HEK293 (cell line): ENCODE results near the gene TTC4.

Source experiments
- CTCF ChIA-PET: fragments of 350-600 bp; formaldehyde crosslinking; extraction: SDS; loops from one replicate; lab custom pipeline; 2021; ENCODE audit warnings: antibody characterized with exemption; lab: Yijun Ruan, JAX
- POLR2A ChIA-PET: fragments of 300-600 bp; formaldehyde crosslinking; extraction: SDS; loops from one replicate; lab custom pipeline; 2020; ENCODE audit warnings: antibody characterized with exemption, inconsistent platforms; lab: Yijun Ruan, JAX
- H3K27ac ChIP-seq: fragments of 200-500 bp; sonication (Bioruptor generic); 2 replicates; pipeline ENCODE4 v1.5.1; 2014; ENCODE audit warnings: low read depth, low read length, control low read depth, inconsistent platforms; ENCODE audit errors: extremely low read depth
- H3K36me3 ChIP-seq, 2 experiments: fragments of 200-500 bp in 1 of 2; sonication (Bioruptor generic) in 1 of 2; 1 replicate in 1 of 2; 2 replicates in 1 of 2; pipeline ENCODE4 v1.5.1; 2014 to 2017; ENCODE audit warnings: inconsistent platforms in 2 of 2, low read length in 2 of 2; ENCODE audit not compliant: control insufficient read depth in 2 of 2, insufficient read depth in 1 of 2
- H3K4me1 ChIP-seq: fragments of 200-500 bp; sonication (Bioruptor generic); 2 replicates; pipeline ENCODE4 v1.5.1; 2014; ENCODE audit warnings: mild to moderate bottlenecking, low read length, inconsistent platforms; ENCODE audit not compliant: control insufficient read depth, insufficient read depth
- H3K4me3 ChIP-seq: 2 replicates; pipeline ENCODE4 v1.5.1; 2011; ENCODE audit warnings: low read depth, mild to moderate bottlenecking, control low read depth, low read length, moderate library complexity
- H3K9me3 ChIP-seq: fragments of 200-500 bp; sonication (Bioruptor generic); 2 replicates; pipeline ENCODE4 v1.5.1; 2014; ENCODE audit warnings: low read depth, low read length, inconsistent platforms; ENCODE audit not compliant: control insufficient read depth, insufficient read depth
- GLI2 ChIP-seq: fragments of 450-650 bp; formaldehyde crosslinking; IDR thresholded peaks from 2 replicates; pipeline ENCODE4; 2017; ENCODE audit warnings: missing biosample characterization, missing genetic modification characterization, low read depth, borderline replicate concordance
- PRDM4 ChIP-seq: fragments of 450-650 bp; formaldehyde crosslinking; IDR thresholded peaks from 2 replicates; pipeline ENCODE4 v1.5.1; 2017; ENCODE audit warnings: missing biosample characterization, missing genetic modification characterization
- RBAK ChIP-seq: fragments of 450-650 bp; formaldehyde crosslinking; IDR thresholded peaks from 2 replicates; pipeline ENCODE4 v1.5.1; 2016; ENCODE audit warnings: missing biosample characterization, missing genetic modification characterization
- YY1 ChIP-seq: fragments of 450-650 bp; formaldehyde crosslinking; IDR thresholded peaks from 2 replicates; pipeline ENCODE4 v1.5.1; 2018; ENCODE audit warnings: missing biosample characterization, missing genetic modification characterization
- ZBTB21 ChIP-seq: fragments of 450-650 bp; formaldehyde crosslinking; IDR thresholded peaks from 2 replicates; pipeline ENCODE4 v1.5.1; 2017; ENCODE audit warnings: missing biosample characterization, missing genetic modification characterization
- ZBTB48 ChIP-seq: fragments of 450-650 bp; formaldehyde crosslinking; IDR thresholded peaks from 2 replicates; pipeline ENCODE4 v1.5.1; 2016; ENCODE audit warnings: missing biosample characterization, missing genetic modification characterization
- ZFHX2 ChIP-seq: fragments of 450-650 bp; formaldehyde crosslinking; conservative IDR thresholded peaks from 2 replicates; pipeline ENCODE4 v1.5.1; 2016; ENCODE audit warnings: missing biosample characterization, missing genetic modification characterization
- ZNF132 ChIP-seq: fragments of 450-650 bp; formaldehyde crosslinking; IDR thresholded peaks from 2 replicates; pipeline ENCODE4 v1.5.1; 2017; ENCODE audit warnings: missing biosample characterization, missing genetic modification characterization, borderline replicate concordance
- ZNF16 ChIP-seq: fragments of 450-650 bp; formaldehyde crosslinking; IDR thresholded peaks from 2 replicates; pipeline ENCODE4 v1.5.1; 2016; ENCODE audit warnings: low read depth, missing biosample characterization, missing genetic modification characterization
- ZNF169 ChIP-seq: fragments of 450-650 bp; formaldehyde crosslinking; IDR thresholded peaks from 2 replicates; pipeline ENCODE4 v1.5.1; 2016; ENCODE audit warnings: missing biosample characterization, missing genetic modification characterization
- ZNF223 ChIP-seq: fragments of 450-650 bp; formaldehyde crosslinking; IDR thresholded peaks from 2 replicates; pipeline ENCODE4 v1.5.1; 2016; ENCODE audit warnings: missing biosample characterization, missing genetic modification characterization
- ZNF302 ChIP-seq: fragments of 450-650 bp; formaldehyde crosslinking; IDR thresholded peaks from 2 replicates; pipeline ENCODE4 v1.5.1; 2016; ENCODE audit warnings: missing biosample characterization, missing genetic modification characterization, low read depth
- ZNF362 ChIP-seq: fragments of 450-650 bp; formaldehyde crosslinking; IDR thresholded peaks from 2 replicates; pipeline ENCODE4 v1.5.1; 2016; ENCODE audit warnings: missing biosample characterization, missing genetic modification characterization
- ZNF391 ChIP-seq: fragments of 450-650 bp; formaldehyde crosslinking; IDR thresholded peaks from 2 replicates; pipeline ENCODE4 v1.5.1; 2016; ENCODE audit warnings: low read depth, missing biosample characterization, missing genetic modification characterization, borderline replicate concordance
- ZNF404 ChIP-seq: fragments of 450-650 bp; formaldehyde crosslinking; IDR thresholded peaks from 2 replicates; pipeline ENCODE4 v1.5.1; 2017; ENCODE audit warnings: missing biosample characterization, missing genetic modification characterization
- ZNF473 ChIP-seq: fragments of 450-650 bp; formaldehyde crosslinking; IDR thresholded peaks from 2 replicates; pipeline ENCODE4 v1.5.1; 2017; ENCODE audit warnings: missing biosample characterization, missing genetic modification characterization
- ZNF514 ChIP-seq: fragments of 450-650 bp; formaldehyde crosslinking; IDR thresholded peaks from 2 replicates; pipeline ENCODE4 v1.5.1; 2016; ENCODE audit warnings: missing biosample characterization, missing genetic modification characterization
- ZNF571 ChIP-seq: fragments of 450-650 bp; formaldehyde crosslinking; IDR thresholded peaks from 2 replicates; pipeline ENCODE4 v1.5.0; 2017; ENCODE audit warnings: missing biosample characterization, missing genetic modification characterization
- ZNF670 ChIP-seq: fragments of 450-650 bp; formaldehyde crosslinking; IDR thresholded peaks from 2 replicates; pipeline ENCODE4 v1.5.1; 2016; ENCODE audit warnings: missing biosample characterization, missing genetic modification characterization, low read depth
- ZSCAN5A ChIP-seq: fragments of 450-650 bp; formaldehyde crosslinking; IDR thresholded peaks from 2 replicates; pipeline ENCODE4 v1.5.1; 2016; ENCODE audit warnings: missing biosample characterization, missing genetic modification characterization
- TF ChIP-seq, protein P1 (sequence below): fragments of 450-650 bp; formaldehyde crosslinking; IDR thresholded peaks from 2 replicates; pipeline ENCODE4 v1.5.1; 2016; ENCODE audit warnings: missing biosample characterization, missing genetic modification characterization
- TF ChIP-seq, protein P2 (sequence below): fragments of 450-650 bp; formaldehyde crosslinking; IDR thresholded peaks from 2 replicates; pipeline ENCODE4 v1.5.1; 2016; ENCODE audit warnings: missing biosample characterization, missing genetic modification characterization
- TF ChIP-seq, protein P3 (sequence below): fragments of 450-650 bp; formaldehyde crosslinking; IDR thresholded peaks from 2 replicates; pipeline ENCODE4 v1.5.1; 2017; ENCODE audit warnings: missing biosample characterization, missing genetic modification characterization

TTC4 gene

DNA sequence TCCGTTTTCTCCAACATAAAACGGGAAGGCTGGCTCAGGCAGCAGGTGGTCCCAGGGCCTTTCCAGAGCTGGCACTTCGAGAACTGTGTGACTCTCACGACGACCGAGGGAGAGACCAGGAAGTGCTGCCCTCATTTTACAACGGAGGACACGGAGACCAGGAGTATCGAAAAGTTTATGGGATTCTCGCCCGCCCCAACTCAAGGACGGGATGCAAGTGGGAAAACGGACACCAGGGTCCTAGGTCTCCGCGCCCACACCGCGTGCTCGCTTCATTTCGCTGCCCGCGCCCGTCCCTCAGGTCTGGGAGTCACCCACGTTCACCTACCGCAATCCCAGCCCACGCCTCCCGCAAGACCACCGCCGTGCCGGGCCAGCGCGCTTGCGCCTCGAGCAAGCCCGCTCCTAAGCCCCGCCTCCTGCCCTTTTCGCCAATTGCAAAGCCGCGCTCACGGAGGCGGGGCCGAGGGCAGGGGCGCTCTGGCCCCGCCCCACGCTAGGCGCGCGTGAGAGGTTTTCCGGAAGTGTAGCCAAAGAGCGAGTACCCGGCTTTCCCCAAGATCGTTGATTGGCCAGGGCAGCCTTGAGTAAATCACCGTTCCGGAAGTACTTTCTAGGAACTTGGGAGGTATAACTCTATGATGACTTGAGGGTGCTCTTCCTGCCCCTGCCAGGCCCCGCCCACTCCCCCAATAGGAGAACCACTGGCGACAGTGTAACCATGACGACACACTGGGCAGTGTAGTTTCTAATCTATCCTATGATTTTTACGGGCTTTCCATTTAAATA is 48.7 kb downstream of the TTC4 start, which contains the start of gene PARS2 (continued):
- TF ChIP-seq YY1 (tag by site-specific recombination): peak; percentile 37; the same call in 1 of the 2 replicates
- TF ChIP-seq, all 188 proteins: peak for 33

GRCh38 chr1:54764922-54765561 is 49.4 kb downstream of the TTC4 start:
- POLR2A ChIA-PET: no interaction called here
- CTCF ChIA-PET: interaction anchor here (0.6 kb wide), 1 partner anchor 94 kb away, joined by 3 read pairs; no protein-coding TSS in a partner anchor
- TF ChIP-seq PRDM4 (tag by site-specific recombination) (peak; percentile 76), ZNF404 (tag by site-specific recombination) (no peak), ZNF571 (no peak), ZNF391 (no peak), ZNF514 (tag by site-specific recombination) (no peak), GLI2 (tag by site-specific recombination) (no peak), ZBTB21 (tag by site-specific recombination) (0 out of 2 replicates have a peak, but pooled peaks have one; percentile 0), ZNF16 (tag by site-specific recombination) (no peak), ZNF223 (no peak), ZFHX2 (tag by site-specific recombination) (no peak), ZNF169 (tag by site-specific recombination) (no peak), ZNF670 (no peak), ZNF302 (tag by site-specific recombination) (no peak), ZNF473 (tag by site-specific recombination) (no peak), ZNF362 (tag by site-specific recombination) (peak; percentile 84), ZSCAN5A (no peak), ZNF132 (tag by site-specific recombination) (no peak), ZBTB48 (no peak), RBAK (tag by site-specific recombination) (no peak)
- TF ChIP-seq, protein P1, sequence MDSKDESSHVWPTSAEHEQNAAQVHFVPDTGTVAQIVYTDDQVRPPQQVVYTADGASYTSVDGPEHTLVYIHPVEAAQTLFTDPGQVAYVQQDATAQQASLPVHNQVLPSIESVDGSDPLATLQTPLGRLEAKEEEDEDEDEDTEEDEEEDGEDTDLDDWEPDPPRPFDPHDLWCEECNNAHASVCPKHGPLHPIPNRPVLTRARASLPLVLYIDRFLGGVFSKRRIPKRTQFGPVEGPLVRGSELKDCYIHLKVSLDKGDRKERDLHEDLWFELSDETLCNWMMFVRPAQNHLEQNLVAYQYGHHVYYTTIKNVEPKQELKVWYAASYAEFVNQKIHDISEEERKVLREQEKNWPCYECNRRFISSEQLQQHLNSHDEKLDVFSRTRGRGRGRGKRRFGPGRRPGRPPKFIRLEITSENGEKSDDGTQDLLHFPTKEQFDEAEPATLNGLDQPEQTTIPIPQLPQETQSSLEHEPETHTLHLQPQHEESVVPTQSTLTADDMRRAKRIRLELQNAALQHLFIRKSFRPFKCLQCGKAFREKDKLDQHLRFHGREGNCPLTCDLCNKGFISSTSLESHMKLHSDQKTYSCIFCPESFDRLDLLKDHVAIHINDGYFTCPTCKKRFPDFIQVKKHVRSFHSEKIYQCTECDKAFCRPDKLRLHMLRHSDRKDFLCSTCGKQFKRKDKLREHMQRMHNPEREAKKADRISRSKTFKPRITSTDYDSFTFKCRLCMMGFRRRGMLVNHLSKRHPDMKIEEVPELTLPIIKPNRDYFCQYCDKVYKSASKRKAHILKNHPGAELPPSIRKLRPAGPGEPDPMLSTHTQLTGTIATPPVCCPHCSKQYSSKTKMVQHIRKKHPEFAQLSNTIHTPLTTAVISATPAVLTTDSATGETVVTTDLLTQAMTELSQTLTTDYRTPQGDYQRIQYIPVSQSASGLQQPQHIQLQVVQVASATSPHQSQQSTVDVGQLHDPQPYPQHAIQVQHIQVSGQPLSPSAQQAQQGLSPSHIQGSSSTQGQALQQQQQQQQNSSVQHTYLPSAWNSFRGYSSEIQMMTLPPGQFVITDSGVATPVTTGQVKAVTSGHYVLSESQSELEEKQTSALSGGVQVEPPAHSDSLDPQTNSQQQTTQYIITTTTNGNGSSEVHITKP (tag by site-specific recombination): 0 out of 2 replicates have a peak, but pooled peaks have one; percentile 15
- TF ChIP-seq, protein P2, sequence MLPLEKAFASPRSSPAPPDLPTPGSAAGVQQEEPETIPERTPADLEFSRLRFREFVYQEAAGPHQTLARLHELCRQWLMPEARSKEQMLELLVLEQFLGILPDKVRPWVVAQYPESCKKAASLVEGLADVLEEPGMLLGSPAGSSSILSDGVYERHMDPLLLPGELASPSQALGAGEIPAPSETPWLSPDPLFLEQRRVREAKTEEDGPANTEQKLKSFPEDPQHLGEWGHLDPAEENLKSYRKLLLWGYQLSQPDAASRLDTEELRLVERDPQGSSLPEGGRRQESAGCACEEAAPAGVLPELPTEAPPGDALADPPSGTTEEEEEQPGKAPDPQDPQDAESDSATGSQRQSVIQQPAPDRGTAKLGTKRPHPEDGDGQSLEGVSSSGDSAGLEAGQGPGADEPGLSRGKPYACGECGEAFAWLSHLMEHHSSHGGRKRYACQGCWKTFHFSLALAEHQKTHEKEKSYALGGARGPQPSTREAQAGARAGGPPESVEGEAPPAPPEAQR (tag by site-specific recombination): no peak
- TF ChIP-seq, protein P3, sequence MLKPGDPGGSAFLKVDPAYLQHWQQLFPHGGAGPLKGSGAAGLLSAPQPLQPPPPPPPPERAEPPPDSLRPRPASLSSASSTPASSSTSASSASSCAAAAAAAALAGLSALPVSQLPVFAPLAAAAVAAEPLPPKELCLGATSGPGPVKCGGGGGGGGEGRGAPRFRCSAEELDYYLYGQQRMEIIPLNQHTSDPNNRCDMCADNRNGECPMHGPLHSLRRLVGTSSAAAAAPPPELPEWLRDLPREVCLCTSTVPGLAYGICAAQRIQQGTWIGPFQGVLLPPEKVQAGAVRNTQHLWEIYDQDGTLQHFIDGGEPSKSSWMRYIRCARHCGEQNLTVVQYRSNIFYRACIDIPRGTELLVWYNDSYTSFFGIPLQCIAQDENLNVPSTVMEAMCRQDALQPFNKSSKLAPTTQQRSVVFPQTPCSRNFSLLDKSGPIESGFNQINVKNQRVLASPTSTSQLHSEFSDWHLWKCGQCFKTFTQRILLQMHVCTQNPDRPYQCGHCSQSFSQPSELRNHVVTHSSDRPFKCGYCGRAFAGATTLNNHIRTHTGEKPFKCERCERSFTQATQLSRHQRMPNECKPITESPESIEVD: no peak

More at GRCh38 chr1:54764922-54765561, 49.4 kb downstream of the TTC4 start:
- Histone ChIP-seq H3K4me1 (0 out of 2 replicates have a peak, but pooled peaks cover 2% of the 10 kb centered on the region), H3K27ac (no peak overlapping the region), H3K4me3 (peak overlapping the region; percentile 42), H3K9me3 (no peaks in the 10 kb centered on the region), H3K36me3 (no peaks in the 10 kb centered on the region)
